ENCODE results near the gene MAMDC4. TPM values are rescaled to one million over a fixed set of nuclear protein-coding genes. Genes with fewer than 3 reads are reported as not detected.

Gene MAMDC4
- total and polyA plus RNA-seq, 2 experiments from 2014 or later: 1.7 to 6.8 TPM

DNA sequence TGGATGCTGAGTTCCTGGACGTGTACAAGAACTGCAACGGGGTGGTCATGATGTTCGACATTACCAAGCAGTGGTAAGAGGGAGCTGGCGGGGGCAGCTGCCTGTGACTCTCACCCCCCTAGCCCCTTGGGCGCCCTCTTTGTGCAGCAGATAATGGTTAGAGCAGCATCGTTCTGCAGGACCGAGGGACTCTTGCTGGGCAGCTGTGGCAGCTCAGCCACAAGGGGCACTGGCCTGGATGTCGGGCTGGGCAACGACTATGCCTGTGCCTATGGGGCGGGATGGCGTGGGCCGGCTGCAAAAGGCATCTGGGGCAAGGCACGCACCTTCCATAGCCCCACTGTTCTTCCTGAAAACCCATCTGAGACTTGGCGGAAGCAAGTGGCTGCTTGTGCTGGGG is 22.7 kb upstream of the MAMDC4 start:
- Histone ChIP-seq H3K4me2 (no peak overlapping the region), H3K27me3 (ENCODE audit: insufficient read depth) (no peaks in the 10 kb centered on the region), H3K79me2 (replicated peaks; ENCODE audit: insufficient read depth) (no peaks in the 10 kb centered on the region), H3K27ac (ENCODE audit: low read depth) (no peak overlapping the region), H4K20me1 (replicated peaks; ENCODE audit: insufficient read depth) (peaks cover 6% of the 10 kb centered on the region), H3K36me3 (ENCODE audit: insufficient read depth) (no peaks in the 10 kb centered on the region), H3F3A (replicated peaks; ENCODE audit: low read depth) (peaks cover 5% of the 10 kb centered on the region; the same call in 1 of the 2 replicates), H3K4me3 (no peak overlapping the region), H3K4me1 (ENCODE audit: insufficient read depth) (no peaks in the 10 kb centered on the region), H2AFZ (no peak overlapping the region), H3K9me2 (ENCODE audit: insufficient read depth) (no peaks in the 10 kb centered on the region)
- TF ChIP-seq, protein P1, sequence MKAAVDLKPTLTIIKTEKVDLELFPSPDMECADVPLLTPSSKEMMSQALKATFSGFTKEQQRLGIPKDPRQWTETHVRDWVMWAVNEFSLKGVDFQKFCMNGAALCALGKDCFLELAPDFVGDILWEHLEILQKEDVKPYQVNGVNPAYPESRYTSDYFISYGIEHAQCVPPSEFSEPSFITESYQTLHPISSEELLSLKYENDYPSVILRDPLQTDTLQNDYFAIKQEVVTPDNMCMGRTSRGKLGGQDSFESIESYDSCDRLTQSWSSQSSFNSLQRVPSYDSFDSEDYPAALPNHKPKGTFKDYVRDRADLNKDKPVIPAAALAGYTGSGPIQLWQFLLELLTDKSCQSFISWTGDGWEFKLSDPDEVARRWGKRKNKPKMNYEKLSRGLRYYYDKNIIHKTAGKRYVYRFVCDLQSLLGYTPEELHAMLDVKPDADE (IDR thresholded peaks at IDR 0.05): no peak
- TF ChIP-seq, protein P2, sequence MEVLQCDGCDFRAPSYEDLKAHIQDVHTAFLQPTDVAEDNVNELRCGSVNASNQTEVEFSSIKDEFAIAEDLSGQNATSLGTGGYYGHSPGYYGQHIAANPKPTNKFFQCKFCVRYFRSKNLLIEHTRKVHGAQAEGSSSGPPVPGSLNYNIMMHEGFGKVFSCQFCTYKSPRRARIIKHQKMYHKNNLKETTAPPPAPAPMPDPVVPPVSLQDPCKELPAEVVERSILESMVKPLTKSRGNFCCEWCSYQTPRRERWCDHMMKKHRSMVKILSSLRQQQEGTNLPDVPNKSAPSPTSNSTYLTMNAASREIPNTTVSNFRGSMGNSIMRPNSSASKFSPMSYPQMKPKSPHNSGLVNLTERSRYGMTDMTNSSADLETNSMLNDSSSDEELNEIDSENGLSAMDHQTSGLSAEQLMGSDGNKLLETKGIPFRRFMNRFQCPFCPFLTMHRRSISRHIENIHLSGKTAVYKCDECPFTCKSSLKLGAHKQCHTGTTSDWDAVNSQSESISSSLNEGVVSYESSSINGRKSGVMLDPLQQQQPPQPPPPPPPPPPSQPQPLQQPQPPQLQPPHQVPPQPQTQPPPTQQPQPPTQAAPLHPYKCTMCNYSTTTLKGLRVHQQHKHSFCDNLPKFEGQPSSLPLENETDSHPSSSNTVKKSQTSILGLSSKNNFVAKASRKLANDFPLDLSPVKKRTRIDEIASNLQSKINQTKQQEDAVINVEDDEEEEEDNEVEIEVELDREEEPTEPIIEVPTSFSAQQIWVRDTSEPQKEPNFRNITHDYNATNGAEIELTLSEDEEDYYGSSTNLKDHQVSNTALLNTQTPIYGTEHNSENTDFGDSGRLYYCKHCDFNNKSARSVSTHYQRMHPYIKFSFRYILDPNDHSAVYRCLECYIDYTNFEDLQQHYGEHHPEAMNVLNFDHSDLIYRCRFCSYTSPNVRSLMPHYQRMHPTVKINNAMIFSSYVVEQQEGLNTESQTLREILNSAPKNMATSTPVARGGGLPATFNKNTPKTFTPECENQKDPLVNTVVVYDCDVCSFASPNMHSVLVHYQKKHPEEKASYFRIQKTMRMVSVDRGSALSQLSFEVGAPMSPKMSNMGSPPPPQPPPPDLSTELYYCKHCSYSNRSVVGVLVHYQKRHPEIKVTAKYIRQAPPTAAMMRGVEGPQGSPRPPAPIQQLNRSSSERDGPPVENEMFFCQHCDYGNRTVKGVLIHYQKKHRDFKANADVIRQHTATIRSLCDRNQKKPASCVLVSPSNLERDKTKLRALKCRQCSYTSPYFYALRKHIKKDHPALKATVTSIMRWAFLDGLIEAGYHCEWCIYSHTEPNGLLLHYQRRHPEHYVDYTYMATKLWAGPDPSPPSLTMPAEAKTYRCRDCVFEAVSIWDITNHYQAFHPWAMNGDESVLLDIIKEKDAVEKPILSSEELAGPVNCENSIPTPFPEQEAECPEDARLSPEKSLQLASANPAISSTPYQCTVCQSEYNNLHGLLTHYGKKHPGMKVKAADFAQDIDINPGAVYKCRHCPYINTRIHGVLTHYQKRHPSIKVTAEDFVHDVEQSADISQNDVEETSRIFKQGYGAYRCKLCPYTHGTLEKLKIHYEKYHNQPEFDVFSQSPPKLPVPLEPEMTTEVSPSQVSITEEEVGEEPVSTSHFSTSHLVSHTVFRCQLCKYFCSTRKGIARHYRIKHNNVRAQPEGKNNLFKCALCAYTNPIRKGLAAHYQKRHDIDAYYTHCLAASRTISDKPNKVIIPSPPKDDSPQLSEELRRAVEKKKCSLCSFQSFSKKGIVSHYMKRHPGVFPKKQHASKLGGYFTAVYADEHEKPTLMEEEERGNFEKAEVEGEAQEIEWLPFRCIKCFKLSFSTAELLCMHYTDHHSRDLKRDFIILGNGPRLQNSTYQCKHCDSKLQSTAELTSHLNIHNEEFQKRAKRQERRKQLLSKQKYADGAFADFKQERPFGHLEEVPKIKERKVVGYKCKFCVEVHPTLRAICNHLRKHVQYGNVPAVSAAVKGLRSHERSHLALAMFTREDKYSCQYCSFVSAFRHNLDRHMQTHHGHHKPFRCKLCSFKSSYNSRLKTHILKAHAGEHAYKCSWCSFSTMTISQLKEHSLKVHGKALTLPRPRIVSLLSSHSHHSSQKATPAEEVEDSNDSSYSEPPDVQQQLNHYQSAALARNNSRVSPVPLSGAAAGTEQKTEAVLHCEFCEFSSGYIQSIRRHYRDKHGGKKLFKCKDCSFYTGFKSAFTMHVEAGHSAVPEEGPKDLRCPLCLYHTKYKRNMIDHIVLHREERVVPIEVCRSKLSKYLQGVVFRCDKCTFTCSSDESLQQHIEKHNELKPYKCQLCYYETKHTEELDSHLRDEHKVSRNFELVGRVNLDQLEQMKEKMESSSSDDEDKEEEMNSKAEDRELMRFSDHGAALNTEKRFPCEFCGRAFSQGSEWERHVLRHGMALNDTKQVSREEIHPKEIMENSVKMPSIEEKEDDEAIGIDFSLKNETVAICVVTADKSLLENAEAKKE (CRISPR knock-in tag; IDR thresholded peaks at IDR 0.05): no peak
- TF ChIP-seq, protein P3, sequence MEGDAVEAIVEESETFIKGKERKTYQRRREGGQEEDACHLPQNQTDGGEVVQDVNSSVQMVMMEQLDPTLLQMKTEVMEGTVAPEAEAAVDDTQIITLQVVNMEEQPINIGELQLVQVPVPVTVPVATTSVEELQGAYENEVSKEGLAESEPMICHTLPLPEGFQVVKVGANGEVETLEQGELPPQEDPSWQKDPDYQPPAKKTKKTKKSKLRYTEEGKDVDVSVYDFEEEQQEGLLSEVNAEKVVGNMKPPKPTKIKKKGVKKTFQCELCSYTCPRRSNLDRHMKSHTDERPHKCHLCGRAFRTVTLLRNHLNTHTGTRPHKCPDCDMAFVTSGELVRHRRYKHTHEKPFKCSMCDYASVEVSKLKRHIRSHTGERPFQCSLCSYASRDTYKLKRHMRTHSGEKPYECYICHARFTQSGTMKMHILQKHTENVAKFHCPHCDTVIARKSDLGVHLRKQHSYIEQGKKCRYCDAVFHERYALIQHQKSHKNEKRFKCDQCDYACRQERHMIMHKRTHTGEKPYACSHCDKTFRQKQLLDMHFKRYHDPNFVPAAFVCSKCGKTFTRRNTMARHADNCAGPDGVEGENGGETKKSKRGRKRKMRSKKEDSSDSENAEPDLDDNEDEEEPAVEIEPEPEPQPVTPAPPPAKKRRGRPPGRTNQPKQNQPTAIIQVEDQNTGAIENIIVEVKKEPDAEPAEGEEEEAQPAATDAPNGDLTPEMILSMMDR (conservative IDR thresholded peaks at IDR 0.05; ENCODE audit: low read depth in 2 of 2): no peak
- TF ChIP-seq STAT1 (IDR thresholded peaks at IDR 0.05; ENCODE audit: unreplicated experiment): no peak
- no peak for TF ChIP-seq JUNB (IDR thresholded peaks at IDR 0.05; ENCODE audit: unreplicated experiment)
- no peak for TF ChIP-seq EZH2phosphoT487 (IDR thresholded peaks at IDR 0.05; ENCODE audit: unreplicated experiment)
- no peak for TF ChIP-seq EZH2 (IDR thresholded peaks at IDR 0.05; ENCODE audit: low read depth, unreplicated experiment)
- TF ChIP-seq, protein P4, sequence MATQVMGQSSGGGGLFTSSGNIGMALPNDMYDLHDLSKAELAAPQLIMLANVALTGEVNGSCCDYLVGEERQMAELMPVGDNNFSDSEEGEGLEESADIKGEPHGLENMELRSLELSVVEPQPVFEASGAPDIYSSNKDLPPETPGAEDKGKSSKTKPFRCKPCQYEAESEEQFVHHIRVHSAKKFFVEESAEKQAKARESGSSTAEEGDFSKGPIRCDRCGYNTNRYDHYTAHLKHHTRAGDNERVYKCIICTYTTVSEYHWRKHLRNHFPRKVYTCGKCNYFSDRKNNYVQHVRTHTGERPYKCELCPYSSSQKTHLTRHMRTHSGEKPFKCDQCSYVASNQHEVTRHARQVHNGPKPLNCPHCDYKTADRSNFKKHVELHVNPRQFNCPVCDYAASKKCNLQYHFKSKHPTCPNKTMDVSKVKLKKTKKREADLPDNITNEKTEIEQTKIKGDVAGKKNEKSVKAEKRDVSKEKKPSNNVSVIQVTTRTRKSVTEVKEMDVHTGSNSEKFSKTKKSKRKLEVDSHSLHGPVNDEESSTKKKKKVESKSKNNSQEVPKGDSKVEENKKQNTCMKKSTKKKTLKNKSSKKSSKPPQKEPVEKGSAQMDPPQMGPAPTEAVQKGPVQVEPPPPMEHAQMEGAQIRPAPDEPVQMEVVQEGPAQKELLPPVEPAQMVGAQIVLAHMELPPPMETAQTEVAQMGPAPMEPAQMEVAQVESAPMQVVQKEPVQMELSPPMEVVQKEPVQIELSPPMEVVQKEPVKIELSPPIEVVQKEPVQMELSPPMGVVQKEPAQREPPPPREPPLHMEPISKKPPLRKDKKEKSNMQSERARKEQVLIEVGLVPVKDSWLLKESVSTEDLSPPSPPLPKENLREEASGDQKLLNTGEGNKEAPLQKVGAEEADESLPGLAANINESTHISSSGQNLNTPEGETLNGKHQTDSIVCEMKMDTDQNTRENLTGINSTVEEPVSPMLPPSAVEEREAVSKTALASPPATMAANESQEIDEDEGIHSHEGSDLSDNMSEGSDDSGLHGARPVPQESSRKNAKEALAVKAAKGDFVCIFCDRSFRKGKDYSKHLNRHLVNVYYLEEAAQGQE (IDR thresholded peaks at IDR 0.05; ENCODE audit: unreplicated experiment): no peak
- TF ChIP-seq ZNF114 (CRISPR knock-in tag; IDR thresholded peaks at IDR 0.05): no peak
- TF ChIP-seq NANOG (IDR thresholded peaks at IDR 0.05; ENCODE audit: borderline replicate concordance): no peak
- TF ChIP-seq ZNF331 (CRISPR knock-in tag; IDR thresholded peaks at IDR 0.05; ENCODE audit: low read depth): no peak
- TF ChIP-seq POLR2AphosphoS5 (IDR thresholded peaks at IDR 0.05; ENCODE audit: low read depth): no peak
- no peak for TF ChIP-seq CREB1 (CRISPR knock-in tag; IDR thresholded peaks at IDR 0.05; ENCODE audit: low read depth)
- Mint-ChIP-seq H3K4me3 (no peak overlapping the region), H3K4me1 (no peaks in the 10 kb centered on the region), H3K27me3 (ENCODE audit: insufficient read depth, low read depth, poor library complexity) (peaks cover 8% of the 10 kb centered on the region), H3K9me3 (no peaks in the 10 kb centered on the region; the same call in 2 of the 3 replicates), H3K36me3 (ENCODE audit: low read depth) (peaks cover 41% of the 10 kb centered on the region), H3K27ac (no peak overlapping the region)
- DNase-seq (ENCODE audit: low spot score) (no peak), ATAC-seq (peak; percentile 18; the same call in 2 of the 3 replicates)

Data from GM23338 (cell line).